ENCODE data around the gene CENPL. TPM values are rescaled to one million over a fixed set of nuclear protein-coding genes. Genes with fewer than 3 reads are reported as not detected.

CENPL gene
- total and polyA plus RNA-seq, 2 of the 4 experiments (the other 2 are of a cell fraction): 6.3 to 21.1 TPM

DNA sequence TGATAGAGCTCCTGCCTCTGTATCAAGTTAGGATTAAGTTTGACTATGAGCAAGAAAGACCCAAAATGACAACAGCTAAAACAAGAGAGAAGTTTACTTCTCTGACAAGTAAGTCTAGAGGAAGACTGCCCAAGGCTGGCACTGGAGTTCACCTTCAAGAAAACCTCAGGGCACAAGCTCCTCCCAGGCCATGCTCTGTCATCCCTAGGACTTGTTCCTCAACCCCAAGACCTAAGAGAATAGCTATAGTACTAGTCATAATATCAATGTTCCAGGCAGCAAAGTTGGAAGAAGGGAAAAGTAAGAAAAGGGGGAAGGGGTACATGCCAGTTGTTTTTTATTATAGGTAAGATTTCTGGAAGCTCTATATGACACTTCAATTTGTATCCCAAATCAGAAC is 26.6 kb downstream of the CENPL start:
- H4K5ac ChIP-seq (ENCODE audit: low read depth, low read length): no peak overlapping the region
- no peak overlapping the region for H3K4me2 ChIP-seq (ENCODE audit: low read depth, low read length)
- dilution Hi-C loops (cut with HindIII; ENCODE audit: low sequenced_read_pairs, unreplicated experiment) (no loop called here), intact Hi-C loops (cut with micrococcal nuclease) (no loop called here), in situ Hi-C loops (cut with MboI; ENCODE audit: low sequenced_read_pairs) (no loop called here)
- no peak overlapping the region for H3K23ac ChIP-seq (ENCODE audit: low read depth, low read length)
- H2BK15ac ChIP-seq (ENCODE audit: low read depth, low read length): no peak overlapping the region
- H3K9me3 ChIP-seq (ENCODE audit: control insufficient read depth, insufficient read depth, low read length): no peaks in the 10 kb centered on the region
- DNase-seq (no peak), ATAC-seq (ENCODE audit: low read depth) (no peak)
- no peak overlapping the region for H2BK5ac ChIP-seq (ENCODE audit: low read depth, low read length, poor library complexity, severe bottlenecking)
- no peak overlapping the region for H3K14ac ChIP-seq (replicated peaks; ENCODE audit: low read depth, low read length)
- no peak overlapping the region for H2BK120ac ChIP-seq (ENCODE audit: low read depth, low read length)
- no peak overlapping the region for H3K9ac ChIP-seq (ENCODE audit: low read depth, low read length)
- H2BK20ac ChIP-seq (ENCODE audit: low read depth, low read length): no peak overlapping the region
- H4K91ac ChIP-seq (ENCODE audit: insufficient read depth, low read depth, low read length): no peak overlapping the region
- no peak overlapping the region for H2AFZ ChIP-seq (replicated peaks; ENCODE audit: low read length, poor library complexity)
- peaks cover 2 to 3% of the 10 kb centered on the region in 2 experiments; a peak in 3 of 4 replicates for H3K79me1 ChIP-seq (ENCODE audit: low read depth in 1 of 2, low read length in 2 of 2)
- no peaks in the 10 kb centered on the region; the same call in 1 of the 2 replicates for H3K36me3 ChIP-seq (ENCODE audit: control insufficient read depth, insufficient read depth, low read length)
- BruUV-seq (replicated peaks): no TSS peak
- no peaks in the 10 kb centered on the region for H3K27me3 ChIP-seq (ENCODE audit: control insufficient read depth, insufficient read depth, low read length)
- no peak overlapping the region for H4K8ac ChIP-seq (ENCODE audit: low read depth in 2 of 2, low read length in 2 of 2)
- POLR2A ChIA-PET (ENCODE audit: unreplicated experiment): no interaction called here
- no peak overlapping the region for H3K56ac ChIP-seq (ENCODE audit: extremely low read depth, insufficient read depth, low read length)
- H4K20me1 ChIP-seq (ENCODE audit: insufficient read depth, low read length): no peaks in the 10 kb centered on the region
- no peaks in the 10 kb centered on the region for H3K9me1 ChIP-seq (ENCODE audit: insufficient read depth, low read length)
- H3K4me1 ChIP-seq (ENCODE audit: control insufficient read depth, insufficient read depth, low read length): no peaks in the 10 kb centered on the region
- no peak overlapping the region for H3K27ac ChIP-seq (ENCODE audit: insufficient read depth, low read length)
- H3K18ac ChIP-seq (ENCODE audit: low read depth, low read length): no peak overlapping the region
- H3K4me3 ChIP-seq (ENCODE audit: insufficient read depth, low read depth, low read length): no peak overlapping the region
- H2AK5ac ChIP-seq (ENCODE audit: low read depth, low read length): no peak overlapping the region
- CTCF ChIA-PET: no interaction called here
- TF ChIP-seq CTCF (conservative IDR thresholded peaks at IDR 0.05; ENCODE audit: low read depth, low read length): no peak
- no peak for TF ChIP-seq BHLHE40 (IDR thresholded peaks at IDR 0.05; ENCODE audit: low read depth, low read length)
- TF ChIP-seq RFX5 (IDR thresholded peaks at IDR 0.05; ENCODE audit: low read depth, low read length): no peak
- no peak for TF ChIP-seq CHD1 (IDR thresholded peaks at IDR 0.05; ENCODE audit: low read depth, low read length)
- TF ChIP-seq MAZ (IDR thresholded peaks at IDR 0.05; ENCODE audit: borderline replicate concordance, low read depth, low read length): no peak
- no peak for TF ChIP-seq ELK1 (IDR thresholded peaks at IDR 0.05; ENCODE audit: borderline replicate concordance, low read depth, low read length)
- TF ChIP-seq SMC3 (IDR thresholded peaks at IDR 0.05; ENCODE audit: low read depth, low read length): no peak
- no peak for TF ChIP-seq CEBPB (IDR thresholded peaks at IDR 0.05; ENCODE audit: low read depth, low read length)
- no peak for TF ChIP-seq USF2 (IDR thresholded peaks at IDR 0.05; ENCODE audit: low read depth, low read length)
- TF ChIP-seq POLR2A (IDR thresholded peaks at IDR 0.05; ENCODE audit: low read depth, low read length): no peak
- no peak for TF ChIP-seq RCOR1 (IDR thresholded peaks at IDR 0.05; ENCODE audit: insufficient replicate concordance, low read length)
- TF ChIP-seq MXI1 (IDR thresholded peaks at IDR 0.05; ENCODE audit: borderline replicate concordance, low read depth, low read length): no peak
- TF ChIP-seq RAD21 (IDR thresholded peaks at IDR 0.05; ENCODE audit: low read length): no peak
- TF ChIP-seq FOS (IDR thresholded peaks at IDR 0.05; ENCODE audit: low read depth, low read length): no peak
- TF ChIP-seq NFE2L2 (IDR thresholded peaks at IDR 0.05; ENCODE audit: low read depth, low read length): no peak
- H3K4ac ChIP-seq (ENCODE audit: low read depth, low read length): no peak overlapping the region
- H2AK9ac ChIP-seq (replicated peaks; ENCODE audit: low read depth, low read length, poor library complexity): no peak overlapping the region
